Fibroblast of the aortic adventitia (primary cell): ENCODE measurements around the gene DUSP8. TPM values are rescaled to one million over a fixed set of nuclear protein-coding genes. Genes with fewer than 3 reads are reported as not detected.

Source experiments
- DNase-seq: peaks from one replicate; pipeline ENCODE4 v3.0.0-alpha.2; 2010; ENCODE audit warnings: low read depth
- H3K4me3 ChIP-seq: 2 replicates; pipeline ENCODE4 v1.5.1; 2011; ENCODE audit warnings: low read depth, mild to moderate bottlenecking, control low read depth, low read length, moderate library complexity
- CTCF ChIP-seq: IDR thresholded peaks from 2 replicates; pipeline ENCODE4 v1.5.1; 2011; ENCODE audit warnings: mild to moderate bottlenecking, low read length, control low read depth, inconsistent platforms; ENCODE audit not compliant: insufficient read depth
- total RNA-seq: library from RNA; depleted of rRNA; stranded (reverse); fragments of >200 nt; gene quantifications from 2 replicates; pipeline ENCODE4 v1.2.3, GENCODE V29; 2012; ENCODE audit warnings: low replicate concordance

Gene DUSP8
- total RNA-seq, 1 donor: 0.36 TPM

GRCh38 chr11:1546077-1546535, 26.0 kb downstream of the DUSP8 start:
- no peak for TF ChIP-seq CTCF
- DNase-seq: no peak
- no peak overlapping the region for H3K4me3 ChIP-seq

GRCh38 chr11:1545432-1545831, 26.6 kb downstream of the DUSP8 start:
- TF ChIP-seq CTCF: no peak
- H3K4me3 ChIP-seq: no peak overlapping the region
- DNase-seq: no peak

- H3K4me3 ChIP-seq: no peak overlapping the region
- DNase-seq: no peak
- TF ChIP-seq CTCF: no peak
These were observed 27.5 kb downstream of the DUSP8 start for GRCh38 chr11:1544536-1544935.

- no peak overlapping the region for H3K4me3 ChIP-seq
- no peak for TF ChIP-seq CTCF
- no peak for DNase-seq
These were observed 28.3 kb downstream of the DUSP8 start for GRCh38 chr11:1543606-1544263.

GRCh38 chr11:1542267-1542666, 29.8 kb downstream of the DUSP8 start:
- H3K4me3 ChIP-seq: no peak overlapping the region
- DNase-seq: no peak

GRCh38 chr11:1541474-1542204, 30.4 kb downstream of the DUSP8 start:
- DNase-seq: no peak
- no peak for TF ChIP-seq CTCF
- no peak overlapping the region for H3K4me3 ChIP-seq

More at GRCh38 chr11:1542267-1542666, 29.8 kb downstream of the DUSP8 start:
- no peak for TF ChIP-seq CTCF

- no peak overlapping the region for H3K4me3 ChIP-seq
- DNase-seq: no peak
These were observed 32.0 kb downstream of the DUSP8 start for GRCh38 chr11:1540074-1540473.

More at GRCh38 chr11:1540074-1540473, 32.0 kb downstream of the DUSP8 start:
- TF ChIP-seq CTCF: no peak
